ENCODE results near the gene EPHA8.

DNA sequence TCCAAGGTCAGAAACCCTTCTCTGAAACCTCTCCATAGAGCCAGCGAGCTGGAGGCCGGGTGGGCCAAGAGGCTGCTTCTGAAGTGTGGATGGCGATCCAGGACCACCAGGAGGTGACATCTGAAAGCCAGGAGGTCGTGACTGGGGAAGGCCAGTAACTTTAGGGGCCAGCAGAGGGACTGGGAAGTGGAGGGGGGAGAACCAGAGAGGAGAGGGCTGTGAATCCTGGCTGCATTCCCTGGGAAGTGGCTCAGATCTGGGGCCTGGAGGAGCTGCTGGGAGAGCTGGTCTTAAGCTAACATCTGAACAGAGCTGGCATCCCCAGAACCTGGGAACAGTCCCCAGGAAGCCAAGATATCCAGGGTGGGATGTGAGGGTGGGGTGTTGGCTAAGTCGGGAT, 11.3 kb upstream of the EPHA8 start:
- TF ChIP-seq GATA3 (IDR thresholded peaks at IDR 0.05; ENCODE audit: low read depth, low read length) = no peak
- no peak for TF ChIP-seq GATA2 (IDR thresholded peaks at IDR 0.05; ENCODE audit: low read depth, low read length)
